Activated effector memory CD4-positive, alpha-beta T cell treated with anti-CD3 and anti-CD28 coated beads, Interleukin-2, amount 50 U/mL, for 16 hours (primary cell): ENCODE results near the gene NCK2.
A peak's percentile ranks its signal among the peaks of the same experiment; 100 is the strongest.

Experiments used
- DNase-seq: peaks from one replicate; pipeline ENCODE4 v3.0.0-alpha.2; 2020

NCK2 gene

DNA sequence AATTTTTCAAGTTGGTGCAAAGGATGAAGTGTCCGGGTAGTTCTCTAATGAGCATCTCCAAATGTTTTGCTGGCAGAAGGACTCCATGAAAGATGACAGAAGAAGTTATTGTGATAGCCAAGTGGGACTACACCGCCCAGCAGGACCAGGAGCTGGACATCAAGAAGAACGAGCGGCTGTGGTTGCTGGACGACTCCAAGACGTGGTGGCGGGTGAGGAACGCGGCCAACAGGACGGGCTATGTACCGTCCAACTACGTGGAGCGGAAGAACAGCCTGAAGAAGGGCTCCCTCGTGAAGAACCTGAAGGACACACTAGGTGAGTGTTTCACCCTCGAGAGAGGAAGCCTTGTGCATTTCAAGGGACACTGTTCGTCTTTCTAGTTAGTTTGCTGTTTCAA lies 110.3 kb downstream of the NCK2 start:
- DNase-seq: no peak

DNA sequence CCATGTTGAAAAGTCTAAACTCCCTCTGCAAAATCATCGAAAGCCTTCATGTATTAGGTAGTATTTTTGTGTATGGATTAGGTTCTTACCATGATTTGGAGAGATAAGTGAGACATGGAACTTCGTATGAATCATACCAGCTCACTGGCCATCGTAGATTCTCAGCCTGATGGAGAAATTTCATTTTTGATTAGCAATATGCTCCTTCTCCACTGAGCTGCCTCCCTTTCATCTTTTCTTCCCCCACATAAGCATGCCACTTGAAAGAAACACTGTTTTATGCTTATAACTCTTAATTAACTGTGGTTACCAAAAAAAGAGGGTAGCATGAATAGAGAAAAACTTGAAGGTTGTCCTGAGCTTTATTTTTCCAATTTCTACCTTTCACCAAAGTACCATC lies 111.9 kb downstream of the NCK2 start:
- no peak for DNase-seq

DNA sequence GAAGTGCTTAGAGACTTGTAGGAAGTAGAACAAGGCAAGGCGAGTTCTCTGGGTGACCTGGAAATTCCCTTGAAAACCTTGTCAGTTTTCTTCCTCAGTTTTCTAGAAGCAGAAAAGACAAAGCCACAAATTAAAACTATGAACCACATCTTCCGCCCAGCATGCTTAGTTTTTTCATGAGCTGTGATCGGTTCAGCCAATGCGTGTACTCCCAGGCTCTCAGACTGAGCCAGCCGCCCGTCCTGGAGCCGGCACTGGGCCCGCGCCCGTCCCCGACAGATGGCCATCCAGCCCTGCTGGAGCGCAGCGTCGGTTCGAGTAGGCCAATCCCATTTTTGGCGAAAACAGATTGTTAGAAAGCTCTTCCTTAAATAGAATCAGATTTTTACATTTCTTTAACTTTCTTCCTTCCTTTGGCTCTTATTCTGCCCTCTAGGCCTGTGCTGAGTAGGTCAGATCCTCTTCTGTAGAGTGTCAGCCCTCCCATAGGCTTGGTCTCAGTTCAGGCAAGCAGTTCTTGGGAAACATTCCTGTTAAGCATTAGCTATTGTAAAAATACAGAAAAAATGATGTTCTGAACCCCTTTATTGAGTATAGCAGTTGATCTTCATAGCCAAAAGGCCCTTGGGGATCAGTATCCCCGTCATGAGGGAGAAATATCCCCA lies 112.5 kb downstream of the NCK2 start:
- peak; percentile 80 for DNase-seq

DNA sequence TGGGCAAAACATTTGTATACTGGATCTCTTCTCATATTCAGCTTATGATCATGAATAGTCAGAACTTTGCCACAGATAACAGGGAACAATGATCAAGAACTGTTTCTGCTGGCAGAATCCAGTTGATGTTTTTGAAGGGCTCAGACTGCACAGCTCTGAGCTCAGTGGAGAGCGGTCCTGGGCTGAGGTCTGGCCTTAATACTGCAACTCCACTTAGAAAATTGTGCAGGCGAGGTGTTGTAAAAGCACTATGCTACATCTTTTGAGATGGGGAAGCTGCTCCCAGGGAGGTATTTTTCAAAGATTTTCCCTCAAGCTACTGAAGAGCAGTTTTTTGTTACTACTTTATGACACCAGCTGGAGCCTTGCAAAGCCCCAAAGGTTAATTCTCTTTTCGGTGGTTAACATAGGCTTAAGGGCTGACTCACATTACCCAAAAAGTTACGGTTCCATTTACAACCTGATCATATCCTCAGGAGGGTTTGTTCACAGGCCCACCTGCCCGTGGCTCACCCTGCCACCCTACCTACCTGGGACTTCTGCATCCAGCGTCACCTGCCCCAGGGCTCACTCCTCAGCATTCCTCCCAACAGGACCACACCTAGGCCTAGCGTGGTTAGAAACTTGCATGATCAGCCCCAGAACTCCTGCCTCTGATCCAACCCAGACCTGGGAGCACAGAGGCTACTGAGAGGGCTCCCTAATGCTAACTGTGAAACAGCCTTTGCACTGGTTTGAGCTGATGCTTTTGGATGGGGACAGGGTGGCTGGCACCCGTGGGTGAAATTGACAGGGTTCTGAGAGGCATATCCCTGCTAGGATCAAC lies 114.4 kb downstream of the NCK2 start:
- no peak for DNase-seq

DNA sequence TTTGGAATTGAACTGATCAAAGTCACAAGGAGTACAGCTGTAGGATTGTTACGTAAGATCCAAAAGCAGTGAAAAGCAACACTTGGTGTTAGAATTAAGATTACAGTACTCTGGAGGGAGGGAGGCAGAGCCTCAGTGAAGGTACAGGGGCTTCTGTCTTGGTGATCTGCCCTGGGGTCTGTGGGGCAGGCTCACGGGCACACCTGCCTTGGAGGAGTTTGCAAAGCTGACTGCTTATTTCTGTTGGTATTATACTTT lies 114.9 kb downstream of the NCK2 start:
- DNase-seq: no peak

DNA sequence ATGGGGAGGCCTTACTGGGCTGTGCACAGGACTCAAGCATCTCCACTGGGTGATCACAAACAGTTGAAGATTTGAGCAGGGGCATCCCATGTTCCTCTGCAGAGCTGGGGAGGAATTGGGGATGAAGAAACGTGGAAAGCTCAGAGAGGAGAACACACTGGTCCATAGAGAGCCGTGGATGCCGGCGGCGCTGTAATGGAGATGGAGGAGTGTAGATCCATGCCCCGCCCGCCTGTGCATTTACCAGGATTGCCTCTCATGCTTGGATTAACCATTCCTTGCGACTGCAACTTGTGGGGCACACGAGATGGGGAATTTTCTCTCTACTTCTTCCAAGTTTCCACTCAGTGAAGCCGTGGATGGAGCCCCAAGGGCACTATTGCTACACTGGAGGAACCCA lies 115.9 kb downstream of the NCK2 start:
- DNase-seq: no peak

DNA sequence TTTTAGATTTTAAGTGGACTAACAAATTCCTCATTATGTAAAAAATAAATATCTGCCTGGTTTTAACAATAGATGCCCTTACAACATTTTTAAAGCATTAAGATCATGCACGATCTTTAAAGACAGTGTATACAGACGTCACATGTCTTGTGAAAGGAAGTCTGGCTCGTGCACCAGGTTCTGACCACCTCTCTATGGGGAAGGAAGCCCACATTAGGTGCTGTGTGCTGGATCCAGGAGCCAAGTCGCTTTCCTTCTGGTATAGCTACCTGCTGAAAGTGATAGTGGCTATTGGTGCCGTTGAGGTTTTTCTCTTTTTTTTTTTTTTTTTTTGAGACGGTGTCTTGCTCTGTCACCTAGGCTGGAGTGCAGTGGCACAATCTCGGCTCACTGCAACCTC lies 116.5 kb downstream of the NCK2 start:
- DNase-seq: no peak

DNA sequence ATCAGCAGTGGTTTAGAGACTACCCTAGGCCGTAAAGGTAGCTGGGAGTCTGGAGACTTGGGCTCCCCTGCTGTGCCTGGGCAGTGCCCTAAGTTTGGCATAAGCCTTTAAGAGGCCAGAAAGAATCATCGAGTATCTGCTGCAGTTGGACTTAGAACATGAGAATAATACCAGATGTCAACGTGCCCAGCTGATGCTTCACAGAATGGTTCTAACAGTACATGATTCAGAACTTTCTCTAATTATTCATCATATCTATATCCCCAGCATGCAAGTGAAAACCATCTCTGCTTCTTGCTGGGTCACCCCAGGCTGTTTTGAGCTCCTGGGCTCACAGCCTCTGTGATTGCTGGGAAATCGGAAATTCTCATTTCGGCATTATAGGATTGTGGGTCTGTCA lies 118.1 kb downstream of the NCK2 start:
- DNase-seq: no peak

DNA sequence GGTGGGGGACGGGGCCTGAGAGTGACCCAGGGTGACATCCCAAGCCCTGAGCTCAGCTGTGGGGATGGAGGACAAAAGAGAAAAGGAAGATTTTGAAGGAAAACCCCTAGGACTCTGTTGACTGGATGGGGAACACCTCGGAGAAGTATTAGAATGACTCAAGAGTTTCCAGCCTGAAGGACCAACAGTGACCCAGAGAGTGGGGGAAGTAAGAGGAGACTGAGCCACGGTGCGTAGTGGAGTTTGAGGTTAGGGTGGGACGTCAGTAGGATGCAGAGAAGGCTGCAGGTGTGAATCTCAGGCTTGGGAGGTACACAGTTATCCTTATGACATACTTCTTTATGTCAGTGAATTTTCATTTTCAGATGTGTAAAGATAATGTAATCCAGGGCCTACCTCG lies 119.5 kb downstream of the NCK2 start:
- DNase-seq: no peak

DNA sequence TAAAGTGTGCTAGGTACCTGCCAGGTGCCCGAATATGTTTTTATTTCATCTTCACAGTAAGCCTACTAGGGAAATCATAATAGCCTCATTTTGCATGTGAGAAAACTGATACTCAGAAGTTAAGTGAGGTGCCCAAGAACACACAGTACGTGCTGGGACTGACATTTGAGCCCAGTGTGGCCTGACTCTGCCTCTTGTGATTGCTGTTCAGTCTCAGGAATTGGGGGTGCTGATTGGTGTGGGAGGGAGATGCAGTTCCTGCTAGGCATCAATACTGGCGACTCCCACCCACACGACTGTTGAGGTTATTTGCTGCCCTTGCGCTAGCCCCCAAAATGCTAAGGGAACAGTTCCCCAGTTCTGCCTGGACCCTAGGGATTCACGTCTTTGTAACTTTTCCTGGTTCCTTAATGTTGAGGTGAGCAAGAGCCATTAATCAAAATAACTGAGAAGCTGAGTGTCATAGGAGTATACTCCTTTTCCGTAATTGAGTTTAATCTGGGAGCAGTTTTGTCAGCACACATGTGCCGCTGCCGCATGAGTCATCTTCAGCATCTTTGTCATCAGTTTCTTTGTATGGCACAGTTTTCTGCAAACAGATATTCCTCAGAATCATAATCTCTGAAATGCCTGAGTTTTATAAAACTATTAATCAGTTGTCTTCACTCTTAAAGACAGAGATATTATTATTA lies 120.7 kb downstream of the NCK2 start:
- DNase-seq: no peak

DNA sequence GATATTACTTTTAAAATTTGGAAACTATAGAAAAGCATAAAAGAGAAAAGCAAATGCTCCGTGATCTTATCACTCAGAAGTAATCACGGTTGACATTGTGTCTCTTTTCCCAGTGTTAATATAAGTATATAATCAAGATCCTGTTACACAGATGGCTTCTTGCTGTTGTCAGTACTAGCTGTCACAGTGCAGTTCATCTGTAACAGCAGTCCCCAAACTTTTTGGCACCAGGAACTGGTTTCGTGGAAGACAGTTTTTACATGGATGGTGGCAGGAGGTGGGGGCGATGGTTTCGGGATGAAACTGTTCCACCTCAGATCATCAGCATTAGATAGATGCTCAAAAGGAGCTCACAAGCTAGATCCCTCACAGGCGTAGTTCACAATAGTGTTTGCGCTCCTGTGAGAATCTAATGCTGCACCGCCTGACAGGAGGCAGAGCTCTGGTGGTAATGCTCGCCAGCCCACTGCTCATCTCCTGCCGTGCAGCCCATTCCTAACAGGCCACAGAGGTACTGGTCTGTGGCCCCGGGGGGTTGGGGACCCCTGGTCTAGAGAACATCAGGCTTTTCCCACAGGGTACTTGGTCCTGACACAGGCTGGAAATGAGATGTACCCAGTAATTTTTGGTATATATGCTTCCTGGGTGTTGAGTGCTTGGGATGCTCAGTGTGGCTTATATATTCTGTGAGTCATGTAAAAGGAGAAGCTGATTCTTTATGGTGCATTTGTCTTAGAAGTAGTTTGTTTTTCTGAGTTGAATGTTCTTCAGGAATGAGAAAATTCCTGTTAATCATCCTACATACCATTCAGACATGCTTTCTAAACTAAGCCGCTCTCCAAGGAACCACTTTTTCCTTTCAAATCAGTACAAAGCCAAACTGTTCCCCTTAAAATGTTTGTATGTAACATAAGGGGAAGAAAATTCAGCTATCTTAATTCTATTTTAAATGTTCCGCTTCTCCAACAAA lies 121.8 kb downstream of the NCK2 start:
- DNase-seq: no peak

DNA sequence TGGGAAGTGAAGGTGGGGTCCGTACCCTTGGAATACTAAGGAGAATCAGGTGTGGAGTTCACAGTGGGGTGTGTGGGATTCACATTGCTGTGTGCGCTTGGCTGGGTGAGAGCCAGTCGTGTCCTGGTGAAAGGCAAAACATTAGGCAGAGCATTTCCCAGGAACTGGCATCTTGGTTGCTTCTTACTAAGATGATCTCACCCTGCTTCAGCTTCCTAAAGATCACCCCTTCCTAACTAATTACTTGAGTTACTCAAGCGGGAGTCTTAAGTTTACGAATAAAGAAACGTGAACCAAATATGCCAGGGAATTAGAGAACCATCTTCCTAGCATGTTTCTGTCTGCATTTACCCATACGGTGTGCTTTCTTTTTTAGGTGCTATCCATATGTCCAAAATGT lies 122.9 kb downstream of the NCK2 start:
- DNase-seq: no peak

DNA sequence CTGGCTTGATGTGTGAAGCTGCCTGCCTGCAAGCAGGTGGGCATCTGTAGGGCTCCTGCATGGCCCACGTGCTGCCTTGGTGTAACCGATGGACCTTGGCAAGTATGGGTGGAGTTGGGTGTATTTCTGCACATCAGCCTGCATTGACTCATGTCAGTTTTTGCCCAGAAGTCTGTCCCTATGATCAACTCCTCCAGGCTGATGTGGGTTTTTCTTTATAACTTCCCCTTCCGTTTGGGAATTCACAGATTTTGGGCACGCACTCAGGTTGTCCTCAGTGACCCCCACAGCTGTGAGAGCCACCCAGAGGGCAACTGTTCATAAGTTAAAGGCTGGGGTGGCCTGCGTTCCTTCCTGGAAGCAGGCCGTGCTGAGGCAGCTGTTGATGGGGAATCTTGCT lies 123.3 kb downstream of the NCK2 start:
- DNase-seq: no peak

DNA sequence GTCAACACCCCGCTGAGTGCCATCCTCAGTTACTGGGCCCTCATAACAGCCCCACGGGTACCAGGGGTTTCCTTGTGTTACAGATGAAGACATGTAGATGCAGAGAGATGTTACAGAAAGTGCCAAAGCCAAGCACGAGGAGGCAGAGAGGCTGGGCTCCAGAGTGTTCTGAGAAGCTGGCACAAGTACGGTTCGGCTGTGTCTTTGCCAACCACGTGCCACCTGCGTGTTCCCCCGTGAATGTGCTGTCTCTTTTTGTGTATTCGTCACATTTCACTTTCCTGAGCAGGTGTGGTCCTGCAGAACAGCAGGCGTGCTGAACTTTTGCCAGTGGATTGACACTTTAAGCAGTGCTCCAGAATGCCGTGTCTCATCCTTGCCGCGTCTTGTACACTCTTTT lies 124.6 kb downstream of the NCK2 start:
- no peak for DNase-seq

DNA sequence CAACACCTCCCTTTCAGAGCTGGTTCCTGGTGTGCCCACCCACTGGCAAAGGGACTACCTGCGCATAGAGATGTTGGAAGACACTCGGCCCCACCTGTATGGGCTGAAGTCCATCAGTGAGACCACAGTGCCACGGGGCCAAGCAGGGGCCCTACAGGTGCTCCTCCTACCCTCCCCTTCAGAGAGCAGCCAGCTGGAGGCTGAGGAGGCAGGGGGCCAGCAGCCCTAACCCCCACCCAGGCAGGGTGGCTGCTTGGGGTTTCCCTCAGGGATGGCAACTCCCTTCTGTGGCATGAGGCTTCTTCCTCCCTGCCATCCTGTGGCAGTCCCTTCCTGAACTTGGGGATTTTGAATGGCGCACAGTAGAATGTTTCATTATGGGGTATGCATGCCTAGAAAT lies 125.3 kb downstream of the NCK2 start:
- no peak for DNase-seq

DNA sequence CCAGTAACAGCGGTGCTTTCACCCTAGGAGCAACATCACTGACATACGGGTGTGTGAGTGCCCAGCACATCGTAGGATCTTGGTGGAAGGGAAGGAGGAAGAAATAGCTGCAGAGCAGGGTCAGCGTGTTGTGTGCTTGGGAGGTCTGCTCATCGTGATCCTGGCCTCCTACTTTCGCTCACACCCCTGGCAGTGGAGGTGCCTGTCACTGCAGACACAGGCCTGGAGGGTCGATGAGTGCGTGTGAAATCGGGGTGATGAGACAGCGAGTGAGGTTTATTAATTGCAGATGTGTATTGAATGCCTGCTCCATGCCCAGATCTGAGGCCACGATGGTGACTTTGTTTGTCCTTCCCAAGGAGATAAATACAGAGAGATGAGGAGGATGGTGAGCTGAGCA lies 126.1 kb downstream of the NCK2 start:
- DNase-seq: no peak

DNA sequence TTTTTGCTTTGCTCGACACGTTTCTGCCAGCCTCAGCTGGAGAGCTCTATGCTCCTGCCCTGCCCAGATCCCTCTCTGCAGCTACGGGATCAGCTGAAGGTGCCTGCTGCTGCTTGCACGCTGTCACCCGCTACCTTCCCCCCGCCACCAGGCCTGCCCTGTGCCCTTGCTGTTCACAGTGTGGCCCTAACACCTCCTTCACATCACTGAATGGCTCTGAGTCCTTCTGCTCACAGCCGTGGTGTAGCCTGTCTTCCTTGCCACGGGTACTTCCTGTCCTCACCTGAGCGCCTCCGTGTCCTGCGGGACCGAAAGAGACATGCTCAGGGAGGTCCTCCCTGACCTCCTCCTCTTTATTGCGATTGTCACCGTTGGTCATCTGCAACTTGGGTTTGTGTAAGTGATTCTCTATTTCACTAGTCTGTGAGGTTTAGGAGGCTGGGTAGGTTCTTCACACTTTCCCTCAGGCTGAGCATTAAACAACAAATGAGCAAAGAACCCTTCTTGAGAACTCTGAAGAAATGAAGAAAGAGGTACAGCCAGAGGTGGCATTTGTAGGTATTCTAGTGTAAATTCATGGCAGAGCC lies 127.5 kb downstream of the NCK2 start:
- DNase-seq: peak; percentile 73

DNA sequence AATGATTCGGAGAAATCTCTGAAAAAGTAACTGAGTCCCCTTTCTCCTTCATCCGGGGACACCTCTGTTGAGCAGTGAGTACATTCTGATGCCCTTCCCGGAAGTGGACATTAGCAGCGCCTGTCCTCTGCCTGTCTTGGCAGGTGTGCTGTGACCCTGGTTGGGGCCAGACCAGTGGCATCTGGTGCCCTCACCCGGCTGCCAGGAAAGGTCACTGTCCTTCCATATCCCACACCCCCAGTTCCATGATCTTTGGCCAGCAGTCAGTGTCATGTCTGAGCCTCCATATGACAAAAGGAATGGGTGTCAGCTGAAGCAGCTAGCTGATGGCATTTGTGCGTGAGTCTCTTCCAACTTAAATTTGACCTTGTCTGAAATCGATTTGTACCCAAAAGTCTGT lies 128.1 kb downstream of the NCK2 start:
- no peak for DNase-seq

DNA sequence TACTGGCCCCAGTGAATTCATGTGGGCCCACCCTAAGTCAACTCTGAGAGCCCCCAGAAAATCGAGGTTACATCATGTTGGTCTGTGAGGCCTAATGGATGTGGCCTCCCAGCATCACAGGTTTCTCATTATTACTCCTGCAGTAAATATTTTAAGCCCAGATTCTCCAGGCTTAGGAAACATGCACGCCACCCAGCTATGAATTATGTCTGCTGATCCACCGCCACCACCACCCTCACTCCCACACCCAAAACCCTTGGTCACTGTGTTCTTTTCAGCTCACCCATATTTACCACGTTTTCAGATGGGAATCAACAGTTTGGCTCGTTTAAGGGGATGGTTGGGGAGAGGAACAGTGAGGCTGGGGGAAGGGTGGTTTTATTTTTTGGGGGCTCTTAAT lies 128.6 kb downstream of the NCK2 start:
- no peak for DNase-seq

DNA sequence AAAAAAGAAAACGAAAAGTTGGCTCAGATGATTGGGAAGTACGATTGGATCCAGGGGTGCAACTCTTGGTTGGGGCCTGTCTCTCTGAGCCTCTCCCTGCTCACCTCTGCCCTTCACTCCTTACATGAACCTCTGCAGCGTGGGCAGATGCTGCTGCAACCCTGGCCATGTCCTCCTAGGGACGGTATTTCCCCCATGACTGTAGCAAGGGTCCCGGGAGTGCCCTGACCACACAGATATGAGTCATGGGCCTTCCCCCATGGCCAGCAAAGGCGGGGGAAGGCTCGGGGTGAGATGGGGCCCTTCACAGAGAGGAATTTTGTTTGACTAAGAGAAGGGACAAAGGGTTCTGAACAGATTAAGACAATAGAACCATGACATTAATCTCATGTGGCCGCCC lies 129.0 kb downstream of the NCK2 start:
- DNase-seq: peak; percentile 91

DNA sequence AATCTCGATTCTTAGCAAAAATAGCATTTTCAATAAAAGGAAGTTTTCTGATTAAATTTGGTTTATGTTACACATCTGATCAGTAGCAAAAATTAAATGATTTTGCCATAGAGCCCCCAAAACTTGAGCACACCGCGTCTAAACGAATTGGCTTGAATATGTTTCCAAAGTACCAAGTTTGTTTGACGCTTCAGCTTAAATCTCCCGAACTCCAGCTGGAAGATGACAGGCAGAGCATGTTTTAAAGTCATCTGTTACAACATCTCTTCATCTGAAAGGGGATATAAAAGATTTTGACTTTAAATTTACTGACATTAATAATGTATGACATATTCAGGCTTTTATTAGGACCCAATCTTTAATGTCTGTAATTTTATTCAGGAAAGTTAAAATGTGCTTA lies 129.8 kb downstream of the NCK2 start:
- DNase-seq: no peak

DNA sequence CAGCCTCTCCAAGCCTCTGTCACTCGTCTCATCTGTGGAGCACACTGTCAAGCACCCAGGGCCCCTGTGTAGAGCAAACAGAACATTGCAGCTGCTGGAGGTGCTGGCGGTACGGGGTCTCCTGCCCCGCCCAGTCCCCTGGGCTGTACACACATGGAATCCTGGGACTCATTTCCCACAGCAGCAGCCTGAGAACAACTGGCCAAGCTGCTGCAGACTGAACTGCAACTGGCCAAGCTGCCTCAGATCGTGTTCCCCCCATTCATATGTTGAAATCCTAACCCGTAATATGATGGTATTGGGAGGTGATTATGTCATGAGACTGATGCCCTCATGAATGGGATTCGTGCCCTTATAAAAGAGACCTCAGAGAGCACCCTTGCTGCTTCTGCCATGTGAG lies 130.5 kb downstream of the NCK2 start:
- no peak for DNase-seq

DNA sequence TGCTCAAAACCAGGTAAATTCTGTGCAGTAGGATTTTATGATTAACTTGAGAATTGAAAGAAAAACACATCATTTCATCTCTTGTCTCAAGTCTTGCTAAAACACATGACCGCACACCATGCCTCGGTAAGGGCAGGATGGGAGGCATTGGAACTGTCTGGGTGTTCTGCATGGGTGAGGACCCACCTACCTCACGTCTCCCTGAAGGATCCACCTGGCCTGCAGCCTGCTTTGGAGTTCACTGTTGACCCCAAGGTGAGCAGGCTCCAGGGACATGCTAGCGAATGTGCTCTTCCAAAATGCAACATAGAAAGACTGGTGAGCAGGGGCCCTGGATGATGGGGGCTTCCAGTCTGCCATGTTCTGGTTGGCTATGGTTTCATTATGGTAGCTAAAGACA lies 131.5 kb downstream of the NCK2 start:
- no peak for DNase-seq
